H9 (cell line): Measurements from ENCODE around the gene SPTBN1. TPM values are rescaled to one million over a fixed set of nuclear protein-coding genes. Genes with fewer than 3 reads are reported as not detected.

Experiments used
- DNase-seq: peaks from one replicate; pipeline ENCODE4 v3.0.0-alpha.2; 2017
- H2AFZ ChIP-seq: one replicate; pipeline ENCODE4 v1.6.1; 2013; ENCODE audit warnings: mild to moderate bottlenecking, low read length, control low read depth, moderate library complexity
- H2AK5ac ChIP-seq: 2 replicates; pipeline ENCODE4 v1.6.1; 2013; ENCODE audit warnings: low read length, control low read depth, mixed read lengths; ENCODE audit not compliant: insufficient read length
- H2BK120ac ChIP-seq: one replicate; pipeline ENCODE4 v1.6.1; 2013; ENCODE audit warnings: low read depth, mild to moderate bottlenecking, low read length, control low read depth, inconsistent platforms; ENCODE audit not compliant: poor library complexity, severe bottlenecking
- H2BK12ac ChIP-seq: 2 replicates; pipeline ENCODE4 v1.6.1; 2013; ENCODE audit warnings: low read length, control low read depth, mixed read lengths, low read depth; ENCODE audit not compliant: insufficient read length
- H2BK15ac ChIP-seq: 2 replicates; pipeline ENCODE4 v1.6.1; 2013; ENCODE audit warnings: low read depth, low read length, control low read depth
- H2BK20ac ChIP-seq: one replicate; pipeline ENCODE4 v1.6.1; 2013; ENCODE audit warnings: low read depth, mild to moderate bottlenecking, low read length, control low read depth, inconsistent platforms; ENCODE audit not compliant: poor library complexity, severe bottlenecking
- H2BK5ac ChIP-seq: 2 replicates; pipeline ENCODE4 v1.6.1; 2013; ENCODE audit warnings: low read length, control low read depth, mixed read lengths; ENCODE audit not compliant: insufficient read length
- H3K14ac ChIP-seq: 2 replicates; pipeline ENCODE4 v1.6.1; 2013; ENCODE audit warnings: low read length, control low read depth; ENCODE audit not compliant: insufficient read depth
- H3K18ac ChIP-seq: 2 replicates; pipeline ENCODE4 v1.6.1; 2013; ENCODE audit warnings: low read depth, mild to moderate bottlenecking, mixed read lengths, low read length, control low read depth; ENCODE audit not compliant: insufficient read length
- H3K23ac ChIP-seq: 2 replicates; pipeline ENCODE4 v1.6.1; 2013; ENCODE audit warnings: low read length, control low read depth, mixed read lengths, low read depth; ENCODE audit not compliant: insufficient read length
- H3K23me2 ChIP-seq: 2 replicates; pipeline ENCODE4 v1.6.1; 2013; ENCODE audit warnings: low read depth, mild to moderate bottlenecking, mixed read lengths, low read length, control low read depth; ENCODE audit not compliant: insufficient read length, poor library complexity, severe bottlenecking
- H3K27ac ChIP-seq: 2 replicates; pipeline ENCODE4 v1.5.1; 2013; ENCODE audit warnings: low read length, control low read depth, mixed read lengths, low read depth; ENCODE audit not compliant: insufficient read length
- H3K27me3 ChIP-seq: 2 replicates; pipeline ENCODE4 v1.6.1; 2013; ENCODE audit warnings: low read length, control low read depth, inconsistent platforms; ENCODE audit not compliant: insufficient read depth
- H3K4ac ChIP-seq: 2 replicates; pipeline ENCODE4 v1.6.1; 2013; ENCODE audit warnings: low read depth, mild to moderate bottlenecking, control low read depth, inconsistent platforms, low read length, moderate library complexity
- H3K4me1 ChIP-seq: 2 replicates; pipeline ENCODE4 v1.6.1; 2013; ENCODE audit warnings: low read length, control low read depth, inconsistent platforms; ENCODE audit not compliant: insufficient read depth
- H3K4me2 ChIP-seq: 2 replicates; pipeline ENCODE4 v1.6.1; 2013; ENCODE audit warnings: low read length, control low read depth, mixed read lengths; ENCODE audit not compliant: insufficient read length, insufficient read depth
- H3K56ac ChIP-seq: 2 replicates; pipeline ENCODE4 v1.6.1; 2013; ENCODE audit warnings: low read depth, mild to moderate bottlenecking, mixed read lengths, low read length, control low read depth; ENCODE audit not compliant: insufficient read length
- H3K79me1 ChIP-seq: 2 replicates; pipeline ENCODE4 v1.6.1; 2013; ENCODE audit warnings: low read depth, mild to moderate bottlenecking, moderate library complexity, low read length, control low read depth, inconsistent platforms; ENCODE audit not compliant: insufficient read depth, poor library complexity, severe bottlenecking
- H3K79me2 ChIP-seq: 2 replicates; pipeline ENCODE4 v1.6.1; 2013; ENCODE audit warnings: low read length, control low read depth, inconsistent platforms; ENCODE audit not compliant: insufficient read depth
- H3K9ac ChIP-seq: 2 replicates; pipeline ENCODE4 v1.6.1; 2013; ENCODE audit warnings: low read length, control low read depth, mixed read lengths; ENCODE audit not compliant: insufficient read length; ENCODE audit errors: extremely low read depth
- H3K9me3 ChIP-seq: one replicate; pipeline ENCODE4 v1.6.1; 2013; ENCODE audit warnings: low read depth, low read length, inconsistent platforms; ENCODE audit not compliant: control insufficient read depth
- H3T11ph ChIP-seq: one replicate; pipeline ENCODE4 v1.6.1; 2013; ENCODE audit warnings: mild to moderate bottlenecking, low read length, control low read depth, inconsistent platforms
- H4K20me1 ChIP-seq: one replicate; pipeline ENCODE4 v1.6.1; 2013; ENCODE audit not compliant: control insufficient read depth, insufficient read length, insufficient read depth
- H4K5ac ChIP-seq: 2 replicates; pipeline ENCODE4 v1.6.1; 2013; ENCODE audit warnings: low read depth, mild to moderate bottlenecking, mixed read lengths, low read length, control low read depth; ENCODE audit not compliant: insufficient read length
- H4K8ac ChIP-seq: replicated peaks from 2 replicates; pipeline ENCODE4 v1.6.1; 2013; ENCODE audit warnings: low read length, control low read depth, mixed read lengths, low read depth; ENCODE audit not compliant: insufficient read length
- H4K91ac ChIP-seq: 2 replicates; pipeline ENCODE4 v1.6.1; 2013; ENCODE audit warnings: low read depth, mild to moderate bottlenecking, moderate library complexity, mixed read lengths, low read length, control low read depth; ENCODE audit not compliant: insufficient read length
- H3K27ac Mint-ChIP-seq, 3 experiments: 2 replicates in 2 of 3; 3 replicates in 1 of 3; pipeline ENCODE4 v1.8.0; 2020 to 2021; ENCODE audit warnings: mixed read lengths in 3 of 3, mild to moderate bottlenecking in 1 of 3, moderate library complexity in 1 of 3
- H3K27me3 Mint-ChIP-seq: 2 replicates; pipeline ENCODE4 v1.8.0; 2021; ENCODE audit warnings: low read depth, mild to moderate bottlenecking, moderate library complexity, mixed read lengths
- H3K36me3 Mint-ChIP-seq, 3 experiments: 2 replicates in 2 of 3; 3 replicates in 1 of 3; pipeline ENCODE4 v1.8.0; 2020 to 2021; ENCODE audit warnings: low read depth in 3 of 3, mixed read lengths in 3 of 3; ENCODE audit not compliant: insufficient read depth in 1 of 3
- H3K4me1 Mint-ChIP-seq, 2 experiments: 2 replicates each; pipeline ENCODE4 v1.8.0; 2020; ENCODE audit warnings: mixed read lengths in 2 of 2
- H3K4me3 Mint-ChIP-seq, 2 experiments: 2 replicates in 1 of 2; 3 replicates in 1 of 2; pipeline ENCODE4 v1.8.0; 2020 to 2021; ENCODE audit warnings: mild to moderate bottlenecking in 2 of 2, mixed read lengths in 2 of 2, moderate library complexity in 1 of 2
- H3K9me3 Mint-ChIP-seq, 2 experiments: 2 replicates in 1 of 2; 3 replicates in 1 of 2; pipeline ENCODE4 v1.8.0; 2020; ENCODE audit warnings: mild to moderate bottlenecking in 2 of 2, mixed read lengths in 2 of 2, moderate library complexity in 1 of 2
- WGBS: extraction: QIAGEN DNeasy Blood & Tissue Kit; methylation state at CpG from one replicate; pipeline ENCODE4 v1.1.7; 2013; ENCODE audit warnings: missing lambda C conversion rate, low lambda C conversion rate, mixed read lengths; ENCODE audit not compliant: insufficient read length; ENCODE audit errors: extremely low coverage; 5-methylcytosine and 5-hydroxymethylcytosine counted together
- total RNA-seq: library from RNA; stranded (reverse); gene quantifications from 2 replicates; pipeline ENCODE4 v1.2.1, GENCODE V29; 2021
- TF ChIP-seq, protein P1 (sequence below): fragments of 200-600 bp; sonication (generic); conservative IDR thresholded peaks from 3 replicates; pipeline ENCODE4 v1.8.0; 2021; ENCODE audit warnings: antibody characterized with exemption, mild to moderate bottlenecking

The SPTBN1 gene
- total RNA-seq, 1 experiment from 2014 or later: 164 TPM

DNA sequence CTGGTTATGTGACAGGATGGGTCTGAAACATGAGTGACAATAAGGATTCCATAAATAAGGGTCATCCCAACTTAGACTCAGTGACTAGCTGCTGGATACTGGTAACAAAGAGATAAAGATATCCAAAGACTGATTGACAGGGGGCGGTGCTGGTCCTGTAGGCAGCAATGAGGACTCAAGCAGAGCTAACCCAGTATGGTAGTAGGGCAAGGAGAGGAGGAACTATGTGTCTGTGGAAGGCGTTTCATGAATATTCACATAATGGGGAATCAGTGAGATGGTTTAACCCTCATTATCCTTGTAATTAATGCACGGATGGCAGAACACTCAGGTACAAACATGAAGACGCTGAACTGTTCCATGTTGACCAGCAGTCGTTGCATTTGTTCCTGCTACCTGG, 164.8 kb downstream of the SPTBN1 start:
- H3K27me3 Mint-ChIP-seq: no peaks in the 10 kb centered on the region
- Histone ChIP-seq H3K23me2 (no peaks in the 10 kb centered on the region), H4K8ac (no peak overlapping the region), H3K4ac (no peak overlapping the region), H3K14ac (no peak overlapping the region), H3K79me2 (no peaks in the 10 kb centered on the region), H2BK15ac (no peak overlapping the region), H3K27me3 (no peaks in the 10 kb centered on the region), H2BK5ac (no peak overlapping the region), H3T11ph (no peak overlapping the region), H3K56ac (no peak overlapping the region), H3K23ac (no peak overlapping the region), H2BK120ac (no peak overlapping the region), H3K27ac (no peak overlapping the region), H2BK20ac (no peak overlapping the region), H4K91ac (no peak overlapping the region), H3K18ac (no peak overlapping the region), H4K5ac (no peak overlapping the region), H2AFZ (no peak overlapping the region), H3K4me2 (no peak overlapping the region), H2AK5ac (no peak overlapping the region), H3K9me3 (no peaks in the 10 kb centered on the region), H3K9ac (no peak overlapping the region), H3K4me1 (no peaks in the 10 kb centered on the region), H3K79me1 (no peaks in the 10 kb centered on the region), H4K20me1 (no peaks in the 10 kb centered on the region), H2BK12ac (no peak overlapping the region)
- no peak for DNase-seq
- H3K36me3 Mint-ChIP-seq: peaks cover 54 to 90% (median 90%) of the 10 kb centered on the region in 3 experiments; a peak in 6 of 7 replicates
- TF ChIP-seq, protein P1, sequence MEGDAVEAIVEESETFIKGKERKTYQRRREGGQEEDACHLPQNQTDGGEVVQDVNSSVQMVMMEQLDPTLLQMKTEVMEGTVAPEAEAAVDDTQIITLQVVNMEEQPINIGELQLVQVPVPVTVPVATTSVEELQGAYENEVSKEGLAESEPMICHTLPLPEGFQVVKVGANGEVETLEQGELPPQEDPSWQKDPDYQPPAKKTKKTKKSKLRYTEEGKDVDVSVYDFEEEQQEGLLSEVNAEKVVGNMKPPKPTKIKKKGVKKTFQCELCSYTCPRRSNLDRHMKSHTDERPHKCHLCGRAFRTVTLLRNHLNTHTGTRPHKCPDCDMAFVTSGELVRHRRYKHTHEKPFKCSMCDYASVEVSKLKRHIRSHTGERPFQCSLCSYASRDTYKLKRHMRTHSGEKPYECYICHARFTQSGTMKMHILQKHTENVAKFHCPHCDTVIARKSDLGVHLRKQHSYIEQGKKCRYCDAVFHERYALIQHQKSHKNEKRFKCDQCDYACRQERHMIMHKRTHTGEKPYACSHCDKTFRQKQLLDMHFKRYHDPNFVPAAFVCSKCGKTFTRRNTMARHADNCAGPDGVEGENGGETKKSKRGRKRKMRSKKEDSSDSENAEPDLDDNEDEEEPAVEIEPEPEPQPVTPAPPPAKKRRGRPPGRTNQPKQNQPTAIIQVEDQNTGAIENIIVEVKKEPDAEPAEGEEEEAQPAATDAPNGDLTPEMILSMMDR: no peak
- WGBS: no CpG with 5 or more reads among the region's 5 CpGs
- no peaks in the 10 kb centered on the region for H3K9me3 Mint-ChIP-seq
- H3K27ac Mint-ChIP-seq: 0 out of 7 replicates have a peak overlapping the region, but pooled peaks of 1 of the 3 experiments have one; percentile 30
- no peaks in the 10 kb centered on the region for H3K4me1 Mint-ChIP-seq
- H3K4me3 Mint-ChIP-seq: no peak overlapping the region
